Activated CD4-positive, alpha-beta T cell treated with anti-CD3 and anti-CD28 coated beads for 48 hours (primary cell): Measurements from ENCODE around the gene PDRG1.

Experiments
- DNase-seq: peaks from one replicate; pipeline ENCODE4 v3.0.0-alpha.2; 2020

The PDRG1 gene

DNA sequence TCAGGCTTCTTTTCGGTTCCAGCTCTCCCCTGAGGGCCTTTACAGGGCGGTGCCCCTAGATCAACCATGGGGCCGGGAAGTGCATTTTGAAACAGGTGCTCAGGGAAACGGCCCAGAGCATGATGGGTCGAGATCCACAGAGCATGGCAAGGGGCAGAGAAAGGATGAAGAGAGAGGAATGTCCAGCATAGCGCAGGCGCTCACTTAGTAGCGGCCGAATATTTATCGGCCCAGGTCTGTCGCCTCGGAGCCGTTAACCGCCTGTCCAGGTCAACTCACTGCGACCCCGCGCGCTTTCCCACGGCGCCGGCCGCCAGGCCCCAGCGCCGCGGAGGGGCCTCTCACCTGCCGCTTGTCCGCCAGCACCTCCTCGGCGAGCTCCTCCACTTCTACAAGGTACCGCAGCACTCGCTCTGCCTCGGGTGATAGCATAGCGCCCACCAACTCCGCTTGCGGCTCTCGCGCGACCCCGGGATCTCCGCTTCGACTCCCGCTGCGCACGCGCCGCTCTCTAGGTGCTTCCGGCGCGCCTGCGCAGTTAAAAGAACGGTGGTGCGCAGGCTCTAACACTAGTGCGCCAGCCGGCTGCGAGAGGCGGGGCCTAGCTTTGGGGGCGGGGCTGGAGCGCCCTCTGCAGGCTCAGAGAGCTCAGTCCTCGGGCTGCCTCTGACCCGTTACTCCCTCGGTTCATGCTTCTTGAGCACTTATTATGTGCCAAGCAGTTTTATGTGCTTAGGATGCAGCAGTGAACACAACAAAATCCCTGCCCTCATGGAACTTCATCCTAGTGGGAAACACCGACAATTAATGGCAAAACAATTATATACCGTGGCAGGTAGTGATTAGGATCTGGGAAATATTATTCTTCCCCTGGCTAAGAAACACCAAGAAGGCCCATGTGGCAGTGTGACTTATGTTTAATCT lies at the start of gene PDRG1:
PDRG1 (minus strand) TSS at position 517 of the 924 bp plus-strand sequence; CDS start at position 432, 85 bp downstream.
- peak; percentile 98 for DNase-seq

DNA sequence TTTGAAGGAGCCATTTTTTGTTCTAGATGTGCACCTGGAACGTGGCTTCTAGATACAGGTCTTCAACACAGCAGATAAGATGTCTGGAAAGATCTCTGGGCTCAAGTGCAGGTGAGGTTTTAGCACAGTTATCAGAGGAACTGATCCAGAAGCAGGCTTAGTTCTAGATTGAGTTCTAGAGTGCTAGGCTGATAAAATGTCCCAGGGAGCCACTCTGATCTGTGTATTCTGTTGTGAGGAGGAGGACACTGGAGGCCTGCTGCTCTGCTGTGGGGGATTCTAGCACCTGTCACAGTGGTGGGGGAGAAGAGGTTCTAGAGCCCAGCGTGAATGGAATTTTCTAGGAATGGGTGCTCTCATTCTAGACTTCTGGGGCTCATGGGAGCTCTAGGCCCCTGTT lies 46.4 kb upstream of the PDRG1 start:
- no peak for DNase-seq

DNA sequence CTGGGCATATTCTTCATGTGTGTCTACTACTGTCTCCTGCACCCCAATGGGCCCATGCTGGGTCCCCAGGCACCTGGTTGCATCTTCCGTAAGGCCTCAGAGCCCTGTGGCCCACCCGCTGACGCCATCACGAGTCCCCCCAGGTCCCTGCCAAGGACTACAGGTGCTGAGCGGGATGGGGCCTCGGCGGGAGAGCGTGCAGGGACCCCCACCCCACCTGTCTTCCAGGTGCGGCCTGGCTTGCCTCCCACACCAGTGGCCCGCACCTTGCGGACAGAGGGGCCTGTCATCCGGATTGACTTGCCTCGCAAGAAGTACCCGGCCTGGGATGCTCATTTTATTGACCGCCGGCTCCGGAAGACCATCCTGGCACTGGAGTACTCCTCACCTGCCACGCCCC lies 45.1 kb upstream of the PDRG1 start:
- DNase-seq = no peak

DNA sequence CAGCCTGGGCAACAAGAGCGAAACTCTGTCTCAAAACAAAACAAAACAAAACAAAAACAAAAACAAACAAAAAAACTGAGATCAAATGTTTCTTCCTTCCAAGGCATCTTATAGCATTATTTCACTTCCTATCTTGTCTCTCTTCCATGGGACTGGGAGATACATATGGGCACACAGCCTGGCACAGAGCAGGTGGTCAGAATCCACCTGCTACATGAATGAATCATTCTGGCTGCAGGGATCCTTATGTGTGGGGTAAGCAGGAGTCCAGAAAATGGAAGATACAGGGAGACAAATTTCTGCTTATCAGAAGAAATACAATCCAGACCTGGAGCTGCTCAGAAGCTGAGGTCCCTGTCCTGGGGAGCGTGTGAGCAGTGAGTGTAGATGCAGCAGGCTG lies 40.2 kb upstream of the PDRG1 start:
- no peak for DNase-seq

DNA sequence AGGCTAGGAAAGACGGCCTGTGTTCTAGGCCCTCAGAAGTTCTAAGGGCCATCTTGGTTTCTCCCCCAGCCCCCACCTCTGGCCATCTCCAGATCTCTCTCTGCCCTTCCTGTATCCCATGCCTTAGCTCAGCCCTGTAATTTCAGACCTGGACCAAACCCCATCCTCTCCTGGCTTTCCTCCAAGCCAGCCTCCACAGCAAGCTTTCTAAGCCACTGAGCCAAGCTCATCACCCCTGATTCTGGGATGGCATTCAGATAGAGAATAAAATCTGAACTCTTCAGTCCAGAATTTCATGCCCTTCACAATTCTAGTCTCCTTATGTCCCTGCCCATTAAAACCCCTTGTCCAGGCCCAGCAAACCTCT lies 39.5 kb upstream of the PDRG1 start:
- DNase-seq = no peak

DNA sequence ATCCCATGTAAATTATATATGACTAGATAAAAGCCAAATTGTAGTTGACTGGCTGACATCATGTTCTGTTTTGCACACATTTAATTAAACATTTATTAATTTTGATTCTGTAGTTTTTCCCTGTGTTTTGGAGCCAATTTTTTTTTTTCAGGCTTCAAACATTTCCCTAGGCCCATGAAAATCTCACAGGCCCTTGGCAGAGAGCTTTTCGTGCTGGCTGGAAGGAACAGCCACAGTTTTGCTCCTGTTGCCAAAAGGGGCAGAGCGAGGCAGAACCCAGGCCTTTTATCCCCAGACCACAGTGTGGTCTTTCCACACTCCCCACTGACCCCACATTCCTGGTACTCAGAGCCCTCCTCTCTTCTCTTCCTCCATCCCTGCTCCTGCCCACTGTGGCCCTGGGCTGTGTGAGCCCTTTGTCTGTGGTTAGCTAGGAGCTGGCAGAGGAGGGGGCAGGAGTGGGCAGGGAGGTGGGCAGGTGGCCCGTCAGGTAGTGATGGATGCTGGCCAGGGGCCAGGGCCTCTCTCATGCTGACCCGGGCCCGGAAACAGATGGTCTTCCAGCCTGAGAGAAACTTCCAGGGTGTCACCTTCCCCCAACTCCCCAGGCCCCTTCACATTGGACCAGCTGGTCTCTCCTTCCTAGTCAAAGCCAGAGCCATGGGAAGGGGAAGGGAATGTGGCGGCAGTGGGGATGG lies 38.9 kb upstream of the PDRG1 start:
- DNase-seq = no peak

DNA sequence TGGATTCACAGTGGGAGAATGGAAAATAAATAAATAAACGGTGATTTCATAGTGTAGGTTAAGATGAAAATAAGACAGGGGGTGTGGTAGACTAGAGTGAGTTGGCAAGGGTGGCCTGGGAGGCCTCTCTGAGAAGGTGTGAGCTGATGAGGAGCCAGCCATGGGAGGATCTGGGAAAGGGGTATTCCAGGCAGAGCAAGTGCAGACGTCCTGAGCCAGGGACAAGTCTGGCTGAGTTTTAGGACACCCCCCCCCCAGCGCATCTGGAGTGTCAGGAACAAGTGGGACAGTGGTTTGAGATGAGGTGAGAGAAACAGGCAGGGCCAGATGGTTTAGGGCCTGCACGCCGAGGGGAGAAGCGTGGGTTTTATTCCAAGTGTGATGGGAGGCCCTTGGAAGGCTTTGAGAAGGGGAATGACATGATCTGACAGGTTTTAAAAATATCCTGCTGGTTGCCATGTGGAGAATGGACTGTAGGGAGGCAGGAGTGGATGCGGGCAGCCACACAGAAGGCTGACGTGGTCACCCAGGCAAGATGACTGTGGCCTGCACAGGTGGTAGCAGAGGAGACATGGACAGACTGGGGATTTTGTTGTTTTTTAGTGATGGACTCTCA lies 37.3 kb upstream of the PDRG1 start:
- no peak for DNase-seq

DNA sequence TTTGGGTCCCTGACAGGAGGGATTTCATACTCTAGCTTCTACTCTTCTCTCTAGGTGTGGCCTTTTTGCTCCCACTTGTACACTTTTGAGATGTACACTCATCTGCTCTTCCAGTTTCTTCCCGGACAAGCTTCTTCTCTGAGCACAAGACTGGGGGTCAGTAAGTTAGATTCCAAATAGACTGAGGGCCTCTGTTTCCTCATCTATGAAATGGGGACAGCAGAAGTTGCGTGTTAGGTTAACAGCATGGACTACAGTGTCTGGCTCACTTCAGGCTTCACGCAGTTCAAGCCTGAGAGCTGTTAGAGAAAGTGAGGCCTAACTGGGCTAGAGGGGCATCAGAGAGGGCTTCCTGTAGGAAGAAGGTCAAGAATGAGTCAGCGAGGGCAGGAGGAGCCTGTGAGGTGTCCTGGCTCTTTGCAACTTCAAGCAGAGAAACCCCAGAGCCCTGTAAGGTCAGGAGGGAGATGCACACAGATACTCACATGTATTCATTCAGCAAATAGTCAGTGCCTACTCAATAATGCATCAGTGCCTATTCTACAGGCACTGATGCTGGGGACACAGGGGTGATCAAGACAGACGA lies 36.7 kb upstream of the PDRG1 start:
- DNase-seq = no peak

DNA sequence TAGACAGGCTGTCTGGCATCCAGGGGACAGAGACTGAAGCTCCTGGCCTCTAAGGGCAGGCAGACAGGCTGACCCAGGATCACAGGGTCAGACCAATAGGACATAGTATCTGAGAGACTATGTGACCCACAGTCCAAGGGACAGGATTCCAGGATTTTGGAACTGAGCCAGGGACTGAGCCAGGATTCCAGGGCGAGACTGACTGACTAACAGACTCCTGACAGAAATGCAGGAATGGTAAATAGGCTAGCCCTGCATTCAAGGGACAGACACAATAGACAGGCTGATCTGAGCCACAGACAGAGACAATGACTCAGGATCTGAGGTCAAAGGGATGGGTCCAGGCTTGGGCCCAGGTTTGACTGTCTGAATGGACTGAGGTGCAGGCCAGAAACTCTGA lies 35.9 kb upstream of the PDRG1 start:
- no peak for DNase-seq

DNA sequence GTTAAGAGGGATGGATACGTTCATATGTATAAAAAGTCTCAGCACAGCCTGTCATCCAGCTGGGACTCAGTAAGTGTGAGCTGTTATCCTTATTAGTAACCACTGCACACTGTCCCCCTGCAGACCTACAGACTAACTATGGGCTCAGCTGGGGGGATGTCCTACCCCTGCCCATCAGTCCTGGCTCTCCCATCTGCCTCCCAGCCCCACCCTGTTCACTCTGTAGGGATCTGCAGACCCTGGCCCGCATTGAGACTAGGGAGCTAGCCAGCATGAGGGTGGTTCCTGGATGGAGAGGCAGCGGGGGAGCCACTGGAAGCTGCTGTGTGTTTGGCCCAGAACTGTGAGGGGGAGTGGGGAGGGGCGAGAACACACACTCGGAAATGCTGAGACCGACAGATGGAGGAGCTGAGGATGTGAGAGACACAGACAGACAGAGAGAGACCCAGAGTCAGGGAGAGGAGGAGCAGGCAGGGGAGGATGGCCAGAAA lies 33.2 kb upstream of the PDRG1 start:
- DNase-seq = no peak

DNA sequence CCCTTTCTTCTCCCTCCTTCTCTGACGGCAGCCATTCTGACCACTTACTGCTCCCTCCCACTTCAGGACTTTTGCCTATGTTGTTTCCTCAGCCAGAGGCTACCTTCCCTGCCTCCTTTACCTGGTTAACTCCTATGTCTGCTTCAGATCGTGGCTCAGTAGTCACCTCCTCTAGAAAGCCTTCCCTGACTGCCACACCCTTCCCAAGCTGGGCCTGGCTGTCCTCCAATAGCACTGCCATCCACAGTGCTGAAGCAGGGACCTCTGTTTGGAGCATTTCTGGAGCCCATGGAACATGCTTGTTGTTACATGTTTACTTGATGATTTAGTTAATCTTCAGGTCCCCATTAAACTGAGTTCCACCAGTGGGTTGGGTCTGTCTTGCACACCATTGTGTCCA lies 29.9 kb upstream of the PDRG1 start:
- DNase-seq = no peak

DNA sequence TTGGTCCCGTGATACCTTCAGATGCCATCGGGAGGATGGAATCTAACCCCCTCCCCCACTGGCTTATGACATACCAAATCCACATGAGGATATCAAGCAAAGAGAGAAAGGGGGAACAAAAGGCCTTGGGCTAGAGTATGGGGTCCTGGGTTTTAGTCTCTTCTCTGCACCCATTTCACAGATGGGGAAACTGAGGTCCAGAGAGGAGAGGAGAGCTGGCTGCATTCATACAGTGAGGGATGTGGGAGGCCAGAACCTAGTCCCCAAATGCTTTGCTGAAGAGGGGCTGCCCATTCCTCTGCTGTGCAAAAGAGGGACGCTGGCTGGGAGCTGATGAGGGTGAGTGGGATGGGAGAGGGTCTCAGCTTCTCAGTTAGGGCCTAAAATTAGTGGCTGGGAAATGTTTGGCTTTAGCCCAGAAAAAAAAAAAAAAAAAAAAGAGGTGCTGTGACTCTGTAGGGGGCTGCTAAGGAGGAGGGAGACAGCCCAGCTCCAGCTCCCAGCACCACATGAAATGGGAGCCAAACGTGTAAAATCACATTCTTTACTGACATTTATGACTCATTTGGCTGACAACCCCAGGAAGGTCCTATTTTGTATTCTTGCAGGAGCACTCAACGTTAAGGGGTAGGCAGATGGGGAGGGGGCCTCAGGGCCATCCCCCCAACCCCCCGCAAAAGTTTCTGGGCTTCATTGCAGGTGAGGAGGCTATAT lies 28.0 kb upstream of the PDRG1 start:
- no peak for DNase-seq

DNA sequence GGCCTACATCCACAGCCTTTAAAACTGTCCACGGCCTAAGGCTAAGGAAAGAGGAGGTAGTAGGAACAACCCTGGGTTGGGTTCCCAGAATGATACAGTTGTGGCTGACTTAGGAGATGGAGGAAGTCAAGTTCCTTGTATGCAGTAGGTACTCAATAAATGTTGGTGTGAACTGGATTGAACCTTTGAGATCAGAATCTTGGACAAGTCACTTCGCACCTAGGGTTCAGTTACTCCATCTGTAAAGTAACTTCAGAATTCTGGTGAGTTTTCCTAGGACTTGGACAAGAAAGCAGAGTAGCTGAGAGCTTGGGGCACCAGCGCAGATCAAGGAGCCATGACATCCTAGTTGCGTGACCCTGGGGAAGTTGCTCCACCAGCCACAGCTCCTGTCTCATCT lies 25.2 kb upstream of the PDRG1 start:
- DNase-seq = no peak

DNA sequence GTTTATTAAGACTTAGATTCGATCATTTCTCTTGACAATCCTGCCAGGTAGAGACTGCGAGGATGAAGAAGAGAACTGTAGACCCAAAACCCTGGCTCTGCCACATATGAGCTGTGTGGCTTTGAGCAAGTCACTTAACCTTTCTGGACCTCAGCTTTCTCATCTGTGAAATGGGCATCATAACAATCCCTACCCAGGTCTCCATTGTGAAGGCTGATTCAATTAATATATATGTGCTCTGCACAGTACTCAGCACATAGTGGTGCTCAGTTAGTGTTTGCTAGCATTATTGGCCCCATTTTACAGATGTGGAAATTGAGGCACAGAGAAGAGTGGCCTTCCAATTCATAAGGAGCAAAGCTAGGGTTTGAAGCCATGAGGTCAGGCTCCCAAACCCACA lies 24.0 kb upstream of the PDRG1 start:
- no peak for DNase-seq

DNA sequence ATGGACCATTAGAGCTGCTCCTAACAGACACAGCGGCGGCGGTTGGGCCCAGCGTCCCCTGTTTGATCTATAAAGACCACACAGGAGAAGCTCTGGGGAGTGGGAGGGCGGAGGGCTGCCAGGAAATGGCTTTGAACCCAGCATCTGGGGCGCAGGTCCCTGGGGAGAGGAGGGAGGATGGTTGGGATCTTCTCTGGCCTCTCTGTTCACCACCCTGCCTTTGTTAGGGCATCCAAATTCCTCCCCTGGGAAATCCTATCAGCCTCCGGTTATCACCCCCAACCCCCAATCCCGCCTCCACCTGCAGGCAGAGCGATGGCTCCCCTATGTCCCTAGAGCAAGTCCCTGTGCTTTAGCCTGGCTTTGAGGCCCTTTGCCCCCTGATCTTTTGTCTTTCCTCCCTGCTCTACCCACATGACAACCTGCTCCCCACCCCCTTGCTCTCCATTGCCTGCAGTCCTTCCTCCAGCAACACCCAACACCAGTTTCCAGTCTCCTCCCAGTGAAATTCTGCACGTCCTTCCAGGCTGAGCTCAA lies 23.2 kb upstream of the PDRG1 start:
- no peak for DNase-seq

DNA sequence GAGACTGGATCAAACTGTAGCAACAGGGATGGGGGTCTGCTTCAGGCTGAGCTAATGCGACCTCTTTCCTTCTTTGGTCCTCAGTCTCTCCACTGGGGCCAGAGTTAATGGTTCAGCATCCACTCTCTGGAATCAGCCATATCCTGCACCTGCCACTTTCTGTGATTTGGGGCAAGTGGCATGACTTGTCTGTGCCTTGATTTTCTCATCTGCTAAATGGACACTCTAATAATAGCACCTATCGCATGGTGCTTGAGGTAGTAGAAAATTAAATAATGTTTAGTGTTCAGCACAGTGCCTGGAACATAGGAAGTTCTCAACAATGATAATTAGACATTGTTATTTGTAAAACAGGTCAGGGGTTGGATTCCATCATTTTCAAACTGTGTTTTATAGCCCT lies 22.4 kb upstream of the PDRG1 start:
- DNase-seq = no peak

DNA sequence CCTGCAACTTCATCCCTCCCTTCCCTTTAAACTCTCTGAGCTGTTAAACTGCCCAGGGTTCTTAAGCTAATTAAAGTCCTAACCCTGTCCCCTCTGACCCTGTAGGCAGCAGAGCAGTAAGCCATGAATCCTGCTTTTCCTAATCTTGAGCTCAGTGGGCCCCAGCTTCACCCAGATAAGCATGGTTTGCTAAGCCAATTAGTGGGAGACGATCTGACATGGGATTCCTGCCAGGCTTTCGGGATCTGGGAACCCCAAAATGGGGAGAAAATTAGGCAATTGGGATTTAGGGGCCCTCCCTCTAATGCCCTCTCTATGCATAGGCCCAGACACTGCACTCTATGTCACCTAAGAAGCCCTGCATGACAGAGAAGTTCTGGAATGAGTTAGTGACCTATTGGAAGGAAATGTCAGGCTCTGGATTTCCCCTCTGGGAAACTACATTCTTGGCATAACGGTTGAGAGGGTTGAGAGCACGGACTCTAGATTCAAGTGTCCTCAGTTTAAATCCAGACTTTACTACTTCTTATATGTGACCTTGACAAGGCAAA lies 20.7 kb upstream of the PDRG1 start:
- no peak for DNase-seq

DNA sequence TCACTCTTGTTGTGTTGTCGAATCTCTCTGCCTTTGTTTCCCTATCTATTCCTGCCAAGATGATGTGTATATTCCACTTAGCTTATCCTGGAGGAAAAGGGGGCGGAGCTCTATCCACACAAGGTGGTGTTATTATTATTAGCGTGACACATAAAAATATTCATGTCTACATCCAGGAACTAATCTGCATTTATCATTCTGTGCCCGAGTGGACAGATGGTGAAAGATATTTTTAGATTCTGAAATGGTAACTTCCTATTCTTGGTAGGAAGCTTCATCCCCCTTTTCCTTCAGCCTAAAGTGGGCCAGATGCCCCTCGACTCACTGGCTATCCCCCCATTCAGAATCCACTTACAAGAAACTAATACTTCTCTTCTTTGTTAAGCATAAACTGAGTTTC lies 18.1 kb upstream of the PDRG1 start:
- DNase-seq = no peak

DNA sequence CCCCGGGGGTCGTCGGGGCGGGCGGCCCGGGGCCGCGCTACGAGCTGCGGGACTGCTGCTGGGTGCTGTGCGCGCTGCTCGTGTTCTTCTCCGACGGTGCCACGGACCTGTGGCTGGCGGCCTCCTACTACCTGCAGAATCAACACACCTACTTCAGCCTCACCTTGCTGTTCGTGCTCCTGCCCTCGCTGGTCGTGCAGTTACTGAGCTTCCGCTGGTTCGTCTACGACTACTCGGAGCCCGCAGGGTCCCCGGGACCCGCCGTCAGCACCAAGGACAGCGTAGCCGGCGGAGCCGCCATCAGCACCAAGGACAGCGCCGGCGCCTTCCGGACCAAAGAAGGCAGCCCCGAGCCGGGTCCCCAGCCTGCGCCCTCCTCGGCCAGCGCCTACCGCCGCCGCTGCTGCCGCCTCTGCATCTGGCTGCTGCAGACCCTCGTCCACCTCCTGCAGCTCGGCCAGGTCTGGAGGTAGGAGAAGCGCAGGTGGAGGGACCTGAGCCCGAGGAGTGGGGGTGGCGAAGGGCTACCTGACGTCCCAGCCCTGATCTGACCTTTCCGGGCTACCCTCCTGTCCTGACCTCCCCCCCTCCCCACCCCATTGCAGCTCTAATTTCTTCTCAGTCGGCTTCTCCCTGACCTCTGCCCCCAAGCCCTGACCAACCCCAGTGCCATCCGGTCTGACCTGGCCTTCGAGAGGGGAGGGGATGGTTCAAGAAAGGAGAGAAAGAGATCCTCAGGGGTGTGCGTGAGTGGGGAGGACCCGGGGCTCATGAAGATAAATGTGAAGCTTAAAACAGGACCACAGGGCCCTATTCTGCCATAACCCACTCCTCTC lies 16.7 kb upstream of the PDRG1 start:
- peak; percentile 85 for DNase-seq

DNA sequence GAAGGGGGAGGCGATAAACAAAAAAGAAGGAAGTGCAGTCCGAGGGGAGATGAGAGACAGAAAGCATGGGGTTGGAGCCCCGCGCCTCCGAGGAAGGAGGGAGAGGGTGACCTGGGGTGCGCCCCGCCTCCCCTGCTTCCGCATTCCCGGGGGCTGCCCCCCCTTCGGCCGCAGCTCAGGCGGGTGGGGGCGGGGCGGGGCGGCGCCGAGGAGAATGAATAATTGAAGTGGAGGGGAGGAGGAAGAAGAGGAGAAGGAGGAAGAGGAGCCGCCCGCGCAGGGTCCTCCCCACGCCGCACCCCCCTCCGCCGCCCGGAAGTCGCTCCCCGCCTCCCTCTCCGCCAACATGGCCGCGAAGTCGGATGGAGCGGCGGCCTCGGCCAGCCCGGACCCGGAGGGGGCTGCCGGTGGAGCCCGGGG lies 16.0 kb upstream of the PDRG1 start, which contains the start of gene XKR7:
XKR7 (plus strand) TSS at position 322 of the 420 bp plus-strand sequence; CDS start at position 347, 25 bp downstream.
- DNase-seq = peak; percentile 6
